DOHH2 (cell line): Measurements from ENCODE around the gene FKBP2.

Experiments
- H3F3A ChIP-seq: fragments of 200-600 bp; sonication (generic), shearing (Covaris generic); 2 replicates; pipeline ENCODE4 v1.6.0; 2016; ENCODE audit warnings: antibody characterized with exemption, mild to moderate bottlenecking; ENCODE audit not compliant: control insufficient read depth, insufficient read depth
- H3K27ac ChIP-seq: fragments of 200-600 bp; sonication (generic); 2 replicates; pipeline ENCODE4 v1.5.1; 2014; ENCODE audit warnings: low read depth, mild to moderate bottlenecking, low read length, moderate library complexity
- H3K27me3 ChIP-seq: fragments of 200-600 bp; sonication (generic); 2 replicates; pipeline ENCODE4 v1.6.1; 2014; ENCODE audit warnings: mild to moderate bottlenecking, low read length, mixed read lengths; ENCODE audit not compliant: control insufficient read depth
- H3K36me3 ChIP-seq: fragments of 200-600 bp; sonication (generic); 2 replicates; pipeline ENCODE4 v1.6.1; 2014; ENCODE audit warnings: mild to moderate bottlenecking, low read length, moderate library complexity, mixed read lengths; ENCODE audit not compliant: control insufficient read depth
- H3K4me1 ChIP-seq: fragments of 200-600 bp; sonication (generic); 2 replicates; pipeline ENCODE4 v1.6.1; 2014; ENCODE audit warnings: mild to moderate bottlenecking, low read length, mixed read lengths; ENCODE audit not compliant: control insufficient read depth
- H3K4me2 ChIP-seq: fragments of 200-600 bp; sonication (generic); 2 replicates; pipeline ENCODE4 v1.6.0; 2014; ENCODE audit warnings: mild to moderate bottlenecking, low read length, moderate library complexity
- H3K4me3 ChIP-seq: fragments of 200-600 bp; sonication (generic); 2 replicates; pipeline ENCODE4 v1.5.1; 2014; ENCODE audit warnings: mild to moderate bottlenecking, low read length, mixed read lengths
- H3K79me2 ChIP-seq: fragments of 200-600 bp; sonication (generic); 2 replicates; pipeline ENCODE4 v1.6.1; 2014; ENCODE audit warnings: mild to moderate bottlenecking, low read length, mixed read lengths; ENCODE audit not compliant: control insufficient read depth
- H3K9me2 ChIP-seq: fragments of 200-600 bp; sonication (generic); replicated peaks from 2 replicates; pipeline ENCODE4 v1.6.1; 2014; ENCODE audit warnings: mild to moderate bottlenecking, low read length, mixed read lengths; ENCODE audit not compliant: control insufficient read depth
- H3K9me3 ChIP-seq: fragments of 200-600 bp; sonication (generic); 2 replicates; pipeline ENCODE4 v1.6.1; 2014; ENCODE audit warnings: antibody characterized with exemption, low read length, mixed read lengths; ENCODE audit not compliant: control insufficient read depth, insufficient read depth
- H4K20me1 ChIP-seq: fragments of 200-600 bp; sonication (generic); 2 replicates; pipeline ENCODE4 v1.6.0; 2014; ENCODE audit warnings: low read depth, mild to moderate bottlenecking, antibody characterized with exemption, low read length, moderate library complexity; ENCODE audit not compliant: control insufficient read depth, insufficient read depth
- EZH2phosphoT487 ChIP-seq: fragments of 200-600 bp; sonication (generic); IDR thresholded peaks from 2 replicates; pipeline ENCODE4 v1.6.1; 2017; ENCODE audit warnings: borderline replicate concordance, mild to moderate bottlenecking, antibody characterized with exemption, low read length, moderate library complexity, mixed read lengths
- TF ChIP-seq, protein P1 (sequence below): fragments of 200-600 bp; sonication (generic); IDR thresholded peaks from one replicate; pipeline ENCODE4 v1.5.1; 2014; ENCODE audit warnings: antibody characterized with exemption, mild to moderate bottlenecking, low read depth, low read length; ENCODE audit not compliant: poor library complexity, severe bottlenecking

The FKBP2 gene

DNA sequence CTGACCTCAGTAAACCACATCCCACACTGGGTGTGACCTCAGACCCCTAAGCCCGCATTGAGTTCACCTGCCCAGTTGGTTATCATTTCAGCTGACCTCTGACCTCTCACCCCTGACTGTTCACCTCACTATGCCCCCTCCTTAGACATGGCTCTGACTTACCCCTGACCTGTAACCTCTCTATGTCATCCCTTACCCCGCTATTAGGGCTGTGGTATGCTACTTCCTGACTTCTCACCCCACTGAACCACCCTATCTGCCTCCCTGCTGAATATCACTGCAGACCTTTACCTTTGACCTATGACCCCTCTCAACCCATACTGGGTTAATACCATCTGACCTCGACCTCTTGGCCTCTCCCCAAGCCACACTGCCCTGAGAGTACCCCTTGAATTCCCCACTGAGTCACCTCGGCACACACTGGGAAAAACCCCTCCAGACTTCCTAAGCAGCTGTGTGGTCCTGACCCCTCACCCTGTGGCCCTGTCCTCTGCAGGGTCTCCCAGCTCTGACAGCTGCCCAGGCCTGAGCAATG is 18.7 kb downstream of the FKBP2 start:
- Histone ChIP-seq H3K9me3 (no peaks in the 10 kb centered on the region), H3K4me1 (no peaks in the 10 kb centered on the region), H3K4me2 (no peak overlapping the region), H3K9me2 (no peaks in the 10 kb centered on the region), H3F3A (no peaks in the 10 kb centered on the region), H3K36me3 (peaks cover 52% of the 10 kb centered on the region), H3K27ac (no peak overlapping the region), H3K4me3 (no peak overlapping the region), H3K79me2 (no peaks in the 10 kb centered on the region), H3K27me3 (no peaks in the 10 kb centered on the region), H4K20me1 (no peaks in the 10 kb centered on the region)
- TF ChIP-seq EZH2phosphoT487 = no peak
- TF ChIP-seq, protein P1, sequence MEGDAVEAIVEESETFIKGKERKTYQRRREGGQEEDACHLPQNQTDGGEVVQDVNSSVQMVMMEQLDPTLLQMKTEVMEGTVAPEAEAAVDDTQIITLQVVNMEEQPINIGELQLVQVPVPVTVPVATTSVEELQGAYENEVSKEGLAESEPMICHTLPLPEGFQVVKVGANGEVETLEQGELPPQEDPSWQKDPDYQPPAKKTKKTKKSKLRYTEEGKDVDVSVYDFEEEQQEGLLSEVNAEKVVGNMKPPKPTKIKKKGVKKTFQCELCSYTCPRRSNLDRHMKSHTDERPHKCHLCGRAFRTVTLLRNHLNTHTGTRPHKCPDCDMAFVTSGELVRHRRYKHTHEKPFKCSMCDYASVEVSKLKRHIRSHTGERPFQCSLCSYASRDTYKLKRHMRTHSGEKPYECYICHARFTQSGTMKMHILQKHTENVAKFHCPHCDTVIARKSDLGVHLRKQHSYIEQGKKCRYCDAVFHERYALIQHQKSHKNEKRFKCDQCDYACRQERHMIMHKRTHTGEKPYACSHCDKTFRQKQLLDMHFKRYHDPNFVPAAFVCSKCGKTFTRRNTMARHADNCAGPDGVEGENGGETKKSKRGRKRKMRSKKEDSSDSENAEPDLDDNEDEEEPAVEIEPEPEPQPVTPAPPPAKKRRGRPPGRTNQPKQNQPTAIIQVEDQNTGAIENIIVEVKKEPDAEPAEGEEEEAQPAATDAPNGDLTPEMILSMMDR = no peak

DNA sequence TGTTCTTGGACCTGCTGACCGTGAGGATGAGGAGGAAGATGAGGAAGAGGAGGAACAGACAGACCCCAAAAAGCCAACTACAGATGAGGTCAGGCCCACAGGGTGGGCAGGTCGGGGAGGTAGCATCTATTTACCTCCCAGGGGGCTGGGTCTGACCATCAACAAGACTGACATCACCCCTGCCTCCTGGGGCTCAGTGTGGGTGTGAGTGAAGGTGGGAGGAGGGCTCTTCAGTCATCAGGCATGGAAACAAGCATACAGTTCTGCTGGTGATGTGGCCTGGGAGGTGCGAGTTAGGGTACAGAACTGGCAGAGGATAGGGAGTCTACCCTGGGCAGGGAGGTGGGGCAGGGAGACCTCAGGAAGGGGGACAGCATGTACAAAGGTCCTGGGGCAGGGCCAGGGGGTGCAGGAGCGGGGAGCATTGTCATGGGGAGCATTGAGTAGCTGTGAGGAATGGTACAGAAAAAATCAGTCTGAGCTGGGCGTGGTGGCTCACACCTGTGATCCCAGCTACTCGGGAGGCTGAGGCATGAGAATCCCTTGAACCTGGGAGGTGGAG is 19.3 kb downstream of the FKBP2 start:
- Histone ChIP-seq H3K4me1 (no peaks in the 10 kb centered on the region), H3K4me2 (no peak overlapping the region), H4K20me1 (no peaks in the 10 kb centered on the region), H3K27me3 (no peaks in the 10 kb centered on the region), H3K27ac (no peak overlapping the region), H3K79me2 (no peaks in the 10 kb centered on the region), H3K9me2 (no peaks in the 10 kb centered on the region), H3K4me3 (no peak overlapping the region), H3K36me3 (peaks cover 46% of the 10 kb centered on the region), H3F3A (no peaks in the 10 kb centered on the region), H3K9me3 (no peaks in the 10 kb centered on the region)
- TF ChIP-seq EZH2phosphoT487 = no peak
- TF ChIP-seq, protein P1 = no peak

DNA sequence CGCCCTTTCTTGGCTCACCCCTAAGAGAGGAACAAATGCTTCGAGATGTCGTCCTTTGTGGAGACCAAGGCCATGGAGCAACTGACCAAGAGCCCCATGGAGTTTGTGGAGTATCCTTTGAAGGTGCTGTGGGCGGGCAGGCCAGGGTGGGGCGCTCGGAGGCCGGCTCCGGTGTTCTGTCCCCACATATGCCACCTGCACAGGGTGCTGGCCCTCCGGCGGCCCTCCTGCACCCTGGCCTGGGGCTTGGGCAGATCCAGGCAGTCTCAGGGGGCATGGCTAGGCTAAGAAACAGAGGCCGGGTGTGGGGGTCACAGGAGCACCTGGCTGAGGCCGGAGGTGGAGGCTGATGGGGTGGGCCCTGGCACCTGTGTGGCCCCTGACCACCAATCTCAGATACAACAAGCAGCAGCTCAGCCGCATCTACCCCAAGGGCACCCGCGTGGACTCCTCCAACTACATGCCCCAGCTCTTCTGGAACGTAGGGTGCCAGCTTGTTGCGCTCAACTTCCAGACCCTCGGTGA is 20.7 kb downstream of the FKBP2 start:
- H3K9me2 ChIP-seq = no peaks in the 10 kb centered on the region
- H3K4me1 ChIP-seq = no peaks in the 10 kb centered on the region
- no peak for TF ChIP-seq EZH2phosphoT487
- TF ChIP-seq, protein P1 = no peak
- no peaks in the 10 kb centered on the region for H3K27me3 ChIP-seq
- no peaks in the 10 kb centered on the region for H4K20me1 ChIP-seq
- no peaks in the 10 kb centered on the region for H3F3A ChIP-seq
- no peak overlapping the region for H3K4me2 ChIP-seq
- no peak overlapping the region for H3K4me3 ChIP-seq
- H3K36me3 ChIP-seq = peaks cover 40% of the 10 kb centered on the region
- no peaks in the 10 kb centered on the region for H3K9me3 ChIP-seq
- no peaks in the 10 kb centered on the region for H3K79me2 ChIP-seq
- H3K27ac ChIP-seq = no peak overlapping the region
